Daoy (cell line): Measurements from ENCODE around the gene VAV1. TPM values are rescaled to one million over a fixed set of nuclear protein-coding genes. Genes with fewer than 3 reads are reported as not detected.
A peak's percentile ranks its signal among the peaks of the same experiment; 100 is the strongest.

ENCODE experiments used
- DNase-seq: peaks from one replicate; pipeline ENCODE4 v3.0.0-alpha.2; 2015; ENCODE audit warnings: low read depth
- total RNA-seq: library from RNA; depleted of rRNA; stranded (reverse); fragments of >200 nt; shearing (Covaris generic); gene quantifications from 2 replicates; pipeline ENCODE4 v1.2.3, GENCODE V29; 2014; rRNA removed

VAV1 gene, protein sequence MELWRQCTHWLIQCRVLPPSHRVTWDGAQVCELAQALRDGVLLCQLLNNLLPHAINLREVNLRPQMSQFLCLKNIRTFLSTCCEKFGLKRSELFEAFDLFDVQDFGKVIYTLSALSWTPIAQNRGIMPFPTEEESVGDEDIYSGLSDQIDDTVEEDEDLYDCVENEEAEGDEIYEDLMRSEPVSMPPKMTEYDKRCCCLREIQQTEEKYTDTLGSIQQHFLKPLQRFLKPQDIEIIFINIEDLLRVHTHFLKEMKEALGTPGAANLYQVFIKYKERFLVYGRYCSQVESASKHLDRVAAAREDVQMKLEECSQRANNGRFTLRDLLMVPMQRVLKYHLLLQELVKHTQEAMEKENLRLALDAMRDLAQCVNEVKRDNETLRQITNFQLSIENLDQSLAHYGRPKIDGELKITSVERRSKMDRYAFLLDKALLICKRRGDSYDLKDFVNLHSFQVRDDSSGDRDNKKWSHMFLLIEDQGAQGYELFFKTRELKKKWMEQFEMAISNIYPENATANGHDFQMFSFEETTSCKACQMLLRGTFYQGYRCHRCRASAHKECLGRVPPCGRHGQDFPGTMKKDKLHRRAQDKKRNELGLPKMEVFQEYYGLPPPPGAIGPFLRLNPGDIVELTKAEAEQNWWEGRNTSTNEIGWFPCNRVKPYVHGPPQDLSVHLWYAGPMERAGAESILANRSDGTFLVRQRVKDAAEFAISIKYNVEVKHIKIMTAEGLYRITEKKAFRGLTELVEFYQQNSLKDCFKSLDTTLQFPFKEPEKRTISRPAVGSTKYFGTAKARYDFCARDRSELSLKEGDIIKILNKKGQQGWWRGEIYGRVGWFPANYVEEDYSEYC
- 0.40 and 1.7 TPM in 2 replicates for total RNA-seq

DNA sequence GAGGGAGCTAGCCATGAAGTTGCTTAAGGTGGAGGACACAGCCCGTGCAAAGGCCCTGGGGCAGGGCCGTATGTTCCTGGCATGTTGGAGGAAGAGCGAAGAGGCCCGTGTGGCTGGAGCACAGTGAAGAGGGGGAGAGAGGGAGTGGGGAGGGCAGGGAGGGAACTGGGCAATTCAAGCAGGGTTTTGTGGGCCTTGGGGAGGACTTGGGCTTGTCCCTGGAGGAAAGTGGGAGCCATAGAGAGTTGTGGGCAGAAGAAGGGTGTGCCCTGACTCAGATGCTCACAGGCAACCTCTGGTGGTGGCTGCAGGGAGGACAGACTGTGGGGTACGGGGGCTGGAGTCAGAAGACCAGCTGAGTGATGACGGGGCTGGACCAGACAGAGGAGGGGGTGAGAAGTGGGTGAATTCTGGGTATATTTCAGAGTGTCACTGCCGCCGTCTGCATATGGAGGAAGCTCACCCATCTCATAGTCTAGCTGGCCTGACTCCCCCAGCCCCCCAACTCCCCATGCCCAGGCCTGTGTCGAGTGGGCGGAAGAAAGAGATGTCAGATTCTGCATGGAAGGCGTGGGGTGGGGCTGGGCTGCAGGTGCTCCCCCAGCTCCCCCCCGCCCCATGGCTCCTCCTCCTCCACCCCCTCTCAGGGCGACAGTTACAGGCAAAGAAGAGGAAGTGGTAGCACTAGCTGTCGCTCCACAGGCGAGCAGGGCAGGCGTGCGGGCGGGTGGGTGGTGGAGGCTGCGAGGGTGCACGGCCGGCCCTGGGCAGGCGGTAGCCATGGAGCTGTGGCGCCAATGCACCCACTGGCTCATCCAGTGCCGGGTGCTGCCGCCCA lies at the start of gene VAV1:
VAV1 (plus strand) TSS at position 681 of the 838 bp plus-strand sequence; CDS start at position 781, 100 bp downstream.
- DNase-seq, result no peak

DNA sequence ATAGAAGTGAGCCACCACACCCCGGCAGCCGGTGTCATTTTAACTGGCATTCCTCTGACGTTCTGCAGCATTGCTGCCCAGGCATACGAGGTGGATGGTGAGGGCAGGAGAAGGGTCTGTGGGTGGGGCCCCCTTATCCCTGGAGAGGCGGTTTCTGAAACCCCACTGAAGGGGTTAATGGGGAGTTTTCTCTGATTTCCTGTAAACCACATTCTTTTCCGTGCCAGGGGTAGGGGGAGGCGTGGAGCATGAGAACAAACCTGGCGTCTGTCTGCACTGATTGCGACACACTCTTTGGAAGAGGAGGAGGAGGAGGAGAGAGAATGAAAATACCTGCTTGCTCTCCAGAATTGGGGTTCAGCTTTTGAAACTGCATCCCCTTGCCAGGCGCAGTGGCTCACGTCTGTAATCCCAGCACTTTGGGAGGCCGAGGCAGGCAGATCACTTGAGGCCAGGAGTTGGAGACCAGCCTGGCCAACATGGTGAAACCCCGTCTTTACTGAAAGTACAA lies 49.3 kb upstream of the VAV1 start:
- DNase-seq, result no peak

DNA sequence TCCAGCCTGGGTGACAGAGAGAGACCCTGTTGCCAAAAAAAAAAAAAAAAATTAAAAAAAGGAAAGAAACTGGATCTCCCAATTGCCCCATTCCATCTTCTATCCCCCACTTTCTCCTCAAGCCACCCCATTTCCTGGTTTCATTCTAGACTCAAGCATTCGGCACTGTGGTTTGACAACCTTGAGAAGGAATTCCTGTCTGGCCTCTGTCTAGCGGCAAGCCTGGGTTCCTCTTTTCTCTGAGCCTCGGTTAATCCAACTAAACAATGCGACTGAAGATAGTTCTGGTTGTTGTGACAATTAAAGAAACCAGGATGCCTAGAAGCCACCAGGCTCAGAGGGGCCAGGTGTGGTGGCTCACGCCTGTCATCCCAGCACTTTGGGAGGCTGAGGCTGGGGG lies 48.8 kb upstream of the VAV1 start:
- no peak for DNase-seq

DNA sequence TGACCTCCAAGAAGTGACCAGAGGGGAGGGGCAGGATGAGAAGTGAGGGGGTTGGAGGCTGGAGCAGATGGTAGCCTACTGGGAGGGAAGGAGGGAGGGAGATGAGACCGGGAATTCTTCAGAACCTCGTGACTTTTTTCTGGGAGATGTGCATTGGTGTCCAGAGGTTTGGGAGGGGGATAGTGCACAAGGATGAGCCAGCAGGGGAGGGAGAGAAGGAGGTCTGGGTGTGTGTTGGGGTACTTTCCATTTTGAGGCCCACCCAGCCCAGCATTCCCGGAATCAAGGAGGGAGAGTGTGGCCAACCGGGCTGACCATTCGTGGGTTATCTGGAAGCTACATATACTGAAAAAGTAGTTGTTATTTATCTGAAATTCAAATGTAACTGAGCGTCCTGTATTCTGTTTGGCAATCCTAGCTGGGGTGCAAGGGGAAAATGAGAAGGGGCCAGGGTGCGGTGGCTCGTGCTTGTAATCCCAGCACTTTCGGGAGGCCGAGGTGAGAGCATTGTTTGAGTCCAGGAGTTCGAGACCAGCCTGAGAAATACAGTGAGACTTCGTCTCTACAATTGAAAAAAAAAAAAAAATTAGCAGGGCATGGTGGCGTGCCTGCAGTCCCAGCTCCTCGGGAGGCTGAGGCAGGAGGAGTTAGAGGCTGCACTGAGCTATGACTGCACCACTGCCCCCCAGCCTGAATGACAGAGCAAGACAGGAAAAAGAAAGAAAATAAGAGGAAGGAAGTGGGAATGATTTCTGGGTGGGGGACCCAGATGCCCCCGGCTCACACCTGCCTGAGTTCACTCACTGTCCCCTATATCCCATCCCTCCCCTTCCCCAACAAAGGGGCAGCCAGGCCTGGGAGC lies 47.6 kb upstream of the VAV1 start:
- DNase-seq, result no peak

DNA sequence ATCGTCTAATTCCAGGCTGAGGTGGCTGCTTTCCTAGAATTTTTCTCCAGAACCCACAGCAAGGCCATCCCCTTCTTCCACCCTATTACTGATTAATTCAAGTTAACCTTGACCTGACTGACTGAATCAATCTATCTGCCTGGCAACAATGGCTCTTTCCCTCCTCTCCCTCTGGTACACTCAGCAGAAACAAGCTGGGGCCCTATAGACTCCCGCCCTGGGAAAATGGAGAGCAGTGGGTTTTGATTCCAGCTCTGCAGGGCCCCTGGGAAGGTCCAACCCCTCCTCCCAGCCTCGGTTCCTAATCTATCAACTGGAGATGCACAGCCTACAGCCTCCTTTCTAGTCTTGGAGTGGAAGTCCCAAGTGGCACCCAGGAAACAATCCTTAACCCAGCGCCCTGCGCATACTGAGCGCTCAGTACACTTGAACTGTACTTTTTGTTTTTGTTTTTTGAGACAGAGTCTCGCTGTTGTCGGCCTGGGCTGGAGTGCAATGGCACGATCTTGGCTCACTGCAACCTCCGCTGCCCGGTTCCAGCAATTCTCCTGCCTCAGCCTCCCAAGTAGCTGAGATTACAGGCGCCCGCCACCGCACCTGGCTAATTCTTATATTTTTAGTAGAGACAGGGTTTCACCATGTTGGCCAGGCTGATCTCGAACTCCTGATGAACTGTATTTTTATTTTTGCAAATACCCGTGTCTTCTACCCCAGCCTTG lies 46.8 kb upstream of the VAV1 start:
- DNase-seq, result no peak

DNA sequence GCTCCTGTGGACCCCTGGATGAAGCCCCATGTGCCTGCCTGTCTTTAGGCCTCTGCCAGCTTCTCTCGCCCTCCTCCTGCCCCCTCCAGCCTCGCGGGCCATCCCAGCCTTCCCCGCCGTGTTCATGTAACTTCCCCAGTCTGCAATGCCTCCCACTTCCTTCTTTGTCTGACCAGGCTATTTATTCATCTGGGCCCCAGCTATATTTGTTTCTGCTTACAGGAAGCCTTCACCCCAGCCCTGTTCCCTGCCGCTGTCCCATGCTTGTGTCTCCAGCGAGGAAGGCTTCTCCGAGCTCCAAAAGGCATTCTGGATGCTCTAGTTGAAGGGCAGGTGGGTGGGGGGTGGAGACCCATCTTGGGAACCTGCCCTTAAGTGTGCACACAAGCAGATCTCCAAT lies 44.2 kb upstream of the VAV1 start:
- DNase-seq, result no peak

DNA sequence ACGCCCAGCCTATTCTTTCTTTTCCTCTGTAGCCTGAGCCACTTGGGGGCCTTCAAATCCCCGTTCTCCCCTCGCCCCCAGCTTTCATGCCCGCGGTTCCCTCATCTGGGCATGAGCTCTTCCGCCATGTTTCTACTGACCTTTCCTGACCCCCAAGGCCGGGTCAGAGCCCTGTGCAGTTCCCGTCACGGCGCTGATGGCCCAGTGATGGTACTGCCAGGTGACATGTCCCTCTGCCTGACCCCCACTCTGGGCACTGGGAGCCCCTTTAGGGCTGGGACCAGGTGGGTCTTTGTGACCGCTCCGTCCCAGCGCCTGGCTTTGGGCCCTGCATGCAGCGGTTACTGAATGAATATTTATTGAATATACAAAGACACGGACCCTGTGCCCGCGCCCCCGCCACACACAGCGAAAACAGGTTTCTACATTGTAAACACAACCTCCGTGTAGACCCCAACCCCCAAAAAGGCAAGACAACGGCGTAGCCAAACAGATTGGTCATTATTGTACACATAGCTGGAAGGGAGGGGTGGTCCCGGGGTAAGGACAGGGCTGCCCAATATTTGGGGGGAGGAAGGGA lies 42.8 kb upstream of the VAV1 start:
- no peak for DNase-seq

DNA sequence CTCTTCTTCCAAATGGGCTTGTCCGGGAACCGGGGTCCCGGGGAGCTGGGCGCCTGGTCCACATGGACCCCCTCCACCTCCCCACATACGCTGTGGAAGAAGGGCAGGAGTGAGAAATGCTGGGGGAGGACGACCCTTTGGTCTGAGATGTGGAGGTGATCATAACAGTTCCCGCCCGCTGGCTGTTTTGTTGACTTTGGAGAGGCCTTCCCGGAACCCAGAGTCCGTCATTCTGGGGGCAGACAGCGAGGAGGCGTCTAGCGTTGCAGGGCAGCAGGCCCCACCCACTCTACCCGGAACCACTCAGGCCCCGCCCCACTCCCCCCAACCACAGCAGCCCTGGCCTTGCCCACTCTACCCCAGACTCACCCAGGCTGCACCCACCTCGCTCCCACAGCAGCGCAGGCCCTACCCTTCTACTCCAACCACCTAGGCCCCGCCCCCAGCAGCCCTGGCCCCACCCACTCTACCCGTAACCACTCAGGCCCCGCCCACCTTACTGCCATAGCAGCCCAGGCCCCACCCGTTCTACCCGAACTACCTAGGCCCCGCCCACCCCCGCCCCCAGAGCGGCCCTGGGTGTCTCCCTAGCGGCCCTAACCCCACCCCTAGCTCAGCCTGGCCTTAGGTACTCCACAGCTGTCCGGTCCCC lies 42.2 kb upstream of the VAV1 start:
- peak; percentile 32 for DNase-seq

DNA sequence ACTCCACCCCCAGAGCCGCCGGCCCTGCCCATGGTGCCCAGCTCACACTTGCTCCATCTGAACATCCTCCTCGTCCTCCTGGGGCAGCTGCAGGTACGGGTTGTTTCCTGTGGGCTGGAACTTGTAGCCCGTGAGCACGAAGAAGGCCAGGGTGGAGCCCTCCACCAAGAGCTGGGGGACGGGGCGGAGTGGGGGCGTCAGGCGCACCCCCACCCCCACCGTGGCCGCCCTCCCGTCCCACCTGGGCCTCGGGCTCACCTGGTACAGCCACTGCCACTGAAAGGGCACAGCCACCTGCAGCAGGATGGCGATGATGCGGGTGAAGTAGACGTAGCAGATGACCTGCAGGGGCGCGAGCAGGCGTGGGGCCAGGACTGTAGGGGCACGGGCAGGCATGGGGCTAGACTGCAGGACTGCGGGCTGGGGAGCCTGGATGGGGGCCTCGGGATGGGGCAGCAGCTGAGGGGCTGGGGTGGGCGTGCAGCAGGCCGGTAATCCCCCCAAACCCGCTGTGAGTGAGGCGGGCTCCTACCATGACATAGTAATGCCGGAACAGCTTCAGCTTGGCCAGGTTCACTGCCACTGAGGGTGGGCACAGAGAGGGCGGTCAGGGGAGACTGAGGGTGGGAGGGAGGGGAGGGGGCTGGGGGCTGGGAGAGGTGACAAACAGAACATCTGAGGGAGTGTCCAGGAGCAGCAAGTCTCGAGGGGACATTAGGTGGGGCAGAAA lies 41.4 kb upstream of the VAV1 start:
- no peak for DNase-seq

DNA sequence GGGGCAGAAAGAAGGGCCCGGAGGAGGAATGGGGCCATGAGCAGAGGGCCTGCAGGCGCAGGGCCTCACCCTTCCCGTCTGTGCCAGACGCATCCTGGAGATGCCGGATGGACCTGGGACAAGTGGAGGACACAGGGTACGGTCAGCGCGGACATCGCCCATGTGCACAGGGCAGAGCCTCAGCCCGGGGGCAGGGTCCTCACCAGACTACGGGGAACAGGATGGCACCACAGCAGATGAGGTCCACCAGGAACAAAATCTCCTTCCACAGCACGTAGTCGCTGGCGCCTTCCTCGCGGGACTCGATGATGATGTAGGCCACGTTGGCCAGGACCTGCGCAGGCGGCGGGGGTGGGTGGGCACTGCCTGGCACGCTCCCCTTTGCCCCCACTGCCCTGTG lies 40.7 kb upstream of the VAV1 start:
- no peak for DNase-seq

DNA sequence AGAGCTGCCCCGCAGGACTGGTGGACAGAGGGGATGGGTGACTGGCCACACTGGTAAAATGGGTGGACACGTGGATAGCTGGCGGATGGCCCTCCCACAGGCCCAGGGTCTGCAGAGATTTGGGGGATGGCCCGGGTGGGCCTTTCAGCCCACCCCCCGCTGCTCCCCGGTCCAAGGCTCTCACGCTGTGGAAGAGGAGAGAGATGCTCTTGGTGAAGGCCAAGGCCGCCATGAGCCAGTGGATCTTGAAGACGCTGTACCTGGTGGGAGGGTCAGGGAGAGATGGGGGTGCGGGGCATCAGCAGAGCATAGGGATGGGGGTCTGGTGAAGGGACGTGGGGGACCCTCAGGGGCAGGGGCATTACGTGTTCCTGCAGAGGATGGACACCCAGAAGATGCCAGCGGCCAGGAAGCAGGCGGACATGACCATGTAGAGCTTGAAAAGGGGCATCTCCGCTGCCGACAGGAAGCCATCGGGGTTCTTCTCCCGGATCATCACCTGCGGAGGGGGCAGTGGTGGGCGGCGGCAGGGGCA lies 39.6 kb upstream of the VAV1 start:
- DNase-seq, result no peak

DNA sequence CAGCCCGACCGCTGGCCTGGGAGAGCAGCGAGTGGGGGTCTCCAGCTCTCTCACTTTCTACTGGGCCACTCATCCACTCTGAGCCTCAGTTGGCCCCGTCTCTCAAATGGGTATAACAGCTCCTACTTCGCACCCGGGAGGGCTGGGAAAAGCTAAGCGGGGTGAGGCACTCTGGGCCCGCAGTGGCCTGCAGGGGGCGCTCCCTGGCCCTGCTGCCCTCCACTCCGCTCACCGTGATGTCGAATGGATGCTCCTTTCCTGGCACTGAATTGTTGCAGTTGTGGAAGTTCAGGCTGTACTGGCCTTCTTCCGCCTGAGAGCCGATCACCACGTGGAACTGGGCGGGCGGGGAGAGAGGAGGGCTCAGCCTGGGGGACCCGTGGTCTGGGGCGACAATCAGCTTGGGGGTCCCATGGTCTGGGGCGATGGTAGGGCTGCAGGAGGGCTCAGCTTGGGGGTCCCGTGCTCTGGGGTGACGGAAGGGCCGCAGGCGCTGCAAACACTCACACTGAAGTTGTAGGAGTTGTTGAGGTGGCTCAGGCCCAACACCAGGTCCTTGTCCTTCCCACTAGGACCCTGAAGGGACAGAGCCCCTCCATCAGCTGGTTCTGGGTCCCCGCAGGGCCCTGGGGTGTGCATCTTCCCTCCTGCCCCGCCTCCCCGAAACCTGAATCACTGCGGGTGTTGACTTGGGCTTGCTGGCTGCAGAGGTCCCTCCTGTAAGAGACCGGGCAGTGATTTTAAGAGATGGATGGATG lies 39.0 kb upstream of the VAV1 start:
- no peak for DNase-seq

DNA sequence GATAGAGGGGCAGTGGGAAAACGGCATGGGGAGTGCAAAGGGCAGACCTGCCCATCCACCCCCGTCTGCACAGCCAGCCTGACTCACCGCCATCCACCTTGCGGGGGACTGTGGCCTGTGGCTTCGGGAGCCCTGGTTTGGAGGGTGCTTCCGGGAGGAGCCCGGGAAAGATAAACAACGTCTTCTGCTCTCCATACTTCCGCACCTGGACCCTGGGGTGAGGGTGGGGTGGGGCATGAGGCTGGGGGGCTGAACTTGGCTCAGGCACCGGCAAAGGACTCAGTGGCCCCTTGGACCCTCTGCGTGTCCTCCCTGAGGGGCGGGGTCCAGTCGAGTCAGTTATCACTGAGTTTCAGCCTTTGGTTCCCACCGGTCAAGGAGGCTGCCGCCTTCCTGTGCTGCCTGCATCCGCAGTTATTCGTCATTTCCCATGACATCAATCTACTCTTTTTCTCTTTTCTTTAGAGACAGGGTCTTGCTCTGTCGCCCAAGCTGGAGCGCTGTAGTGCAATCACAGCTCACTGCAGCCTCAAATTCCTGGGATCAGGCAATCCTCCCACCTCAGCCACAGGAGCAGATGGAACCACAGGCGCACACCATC lies 38.3 kb upstream of the VAV1 start:
- peak; percentile 37 for DNase-seq

DNA sequence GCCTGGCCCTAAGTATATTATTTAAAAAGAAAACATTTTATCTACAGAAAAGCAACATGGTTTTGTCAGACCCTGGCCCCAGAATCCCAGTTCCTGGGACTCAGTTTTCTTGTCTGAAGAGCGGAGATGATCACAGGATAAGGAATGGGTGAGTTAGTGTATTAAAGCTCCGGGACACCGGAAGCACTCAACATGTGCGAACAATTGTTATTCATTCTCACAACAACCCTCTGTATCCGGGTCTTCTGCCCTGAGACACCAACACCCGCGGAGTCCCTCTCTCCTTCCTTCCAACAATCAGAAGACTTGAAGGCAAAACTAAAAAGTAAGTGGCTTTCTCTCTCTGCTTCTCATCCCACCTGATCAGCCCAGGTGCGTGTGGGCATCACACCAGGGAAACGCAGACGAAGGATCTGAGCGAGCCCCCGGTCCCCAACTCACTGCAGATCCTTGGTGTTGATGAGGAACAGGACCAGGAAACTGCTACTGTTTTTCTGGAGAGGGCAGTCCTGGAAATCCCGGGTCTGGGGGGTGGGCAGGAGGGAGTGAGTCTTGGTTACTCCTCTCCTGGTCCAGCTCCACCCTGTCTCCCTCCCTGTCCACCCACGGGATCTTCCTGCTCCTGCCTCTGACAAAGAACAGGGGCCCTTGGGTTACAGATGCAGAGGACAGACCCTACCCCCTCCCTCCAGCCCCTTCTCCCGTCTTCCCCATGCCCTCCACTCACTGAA lies 37.2 kb upstream of the VAV1 start:
- no peak for DNase-seq

DNA sequence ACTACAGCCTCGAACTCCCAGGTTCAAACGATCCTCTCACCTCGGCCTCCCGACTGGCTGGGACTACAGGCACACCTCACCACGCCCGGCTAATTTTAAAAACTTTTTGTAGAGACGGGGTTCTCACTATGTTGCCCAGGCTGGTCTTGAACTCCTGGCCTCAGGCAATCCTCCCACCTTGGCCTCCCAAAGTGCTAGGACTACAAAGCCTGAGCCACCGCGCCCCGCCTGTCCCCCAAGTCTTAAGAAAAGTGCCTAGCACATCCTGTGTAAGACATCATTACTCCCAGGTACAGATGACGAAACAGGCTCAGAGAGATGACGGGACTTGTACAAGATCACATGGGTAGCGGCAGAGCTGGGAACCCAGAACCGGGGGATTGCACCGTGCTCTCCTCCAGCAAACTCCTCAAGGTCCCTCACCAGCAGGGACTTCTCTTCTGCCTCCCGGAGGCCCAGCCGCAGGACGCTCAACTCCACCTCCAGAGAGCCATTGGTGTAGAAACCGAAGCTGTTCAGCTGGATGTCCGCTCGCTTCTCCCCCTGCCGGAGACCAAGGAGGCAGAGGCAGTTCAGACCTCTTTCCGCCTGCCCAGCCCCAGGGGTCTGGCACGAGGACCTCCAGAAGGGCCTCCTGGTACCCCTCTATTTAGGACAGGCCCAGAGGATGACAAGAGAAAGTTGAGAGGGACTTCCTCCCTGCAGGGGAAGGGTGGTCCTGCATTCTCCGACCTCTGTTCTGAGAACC lies 36.2 kb upstream of the VAV1 start:
- DNase-seq, result peak; percentile 89

DNA sequence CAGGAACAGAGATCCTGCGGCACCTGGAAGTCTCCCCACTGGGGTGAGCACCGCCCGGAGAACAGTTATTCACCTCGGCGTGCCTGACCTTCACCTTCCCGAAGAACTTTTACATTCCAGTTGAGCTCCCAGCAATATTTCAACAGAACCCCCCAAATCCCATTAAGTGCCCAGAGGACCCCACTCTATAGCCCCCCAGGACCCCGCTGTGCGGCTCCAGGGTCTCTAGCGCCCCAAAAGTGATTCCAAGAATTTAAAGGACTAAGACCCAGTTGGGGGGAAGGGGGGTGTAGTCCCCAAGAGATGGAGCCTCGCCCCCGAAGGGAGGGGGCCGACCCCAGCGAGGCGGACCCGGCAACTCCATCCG lies 35.6 kb upstream of the VAV1 start:
- no peak for DNase-seq
